ENCODE results near the gene ADH4. TPM values are rescaled to one million over a fixed set of nuclear protein-coding genes. Genes with fewer than 3 reads are reported as not detected.
"Not testable (repeated sequence)": the region's sequence is repeated elsewhere in the genome, so short reads cannot be mapped to it uniquely, and the experiment has no call there.

Gene ADH4
- polyA plus RNA-seq, 3 donors = 0.47 to 1.6 (median 1.2) TPM

DNA sequence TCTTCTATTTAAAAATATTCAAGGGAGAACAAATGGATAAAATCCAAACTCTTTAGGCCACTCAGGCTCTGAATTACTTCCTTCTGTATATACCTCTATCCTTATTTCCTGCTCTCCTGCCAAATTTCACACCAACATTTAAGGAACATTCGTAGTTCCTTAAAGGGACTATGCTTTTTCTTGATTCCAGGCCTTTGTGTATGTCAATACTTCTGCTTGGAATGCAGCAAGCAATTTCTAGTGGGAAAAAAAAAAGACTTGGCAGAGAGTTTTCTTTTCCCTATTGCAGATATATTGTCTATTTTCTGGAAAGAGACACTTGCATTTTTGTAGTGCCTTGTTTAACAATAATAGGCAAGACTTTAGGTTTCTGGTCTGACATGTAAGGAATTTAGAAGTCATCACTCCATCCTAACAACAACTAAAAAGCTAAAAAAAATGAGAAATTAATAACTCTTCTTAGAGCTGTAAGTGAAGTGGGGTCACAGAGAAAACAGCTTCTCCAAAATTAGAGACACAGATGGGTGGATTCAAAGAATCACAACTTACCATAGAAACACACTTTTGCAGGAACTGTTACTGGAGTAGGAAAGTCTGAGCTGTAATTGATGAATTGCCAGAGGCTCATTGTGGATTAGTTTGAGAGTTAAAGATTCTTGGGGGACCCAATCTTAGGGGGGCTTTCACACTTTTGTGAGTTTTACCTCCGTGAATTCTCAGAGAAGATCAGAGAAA lies 53.4 kb downstream of the ADH4 start:
- no peak for DNase-seq (ENCODE audit: extremely low read depth in 1 of 11, low read depth in 9 of 11, low spot score in 4 of 11)

GRCh38 chr4:99088481-99089365 lies 55.4 kb downstream of the ADH4 start, which contains the start of gene ADH5:
TSS of gene ADH5 (minus strand) at chr4:99088788. CDS start at chr4:99088700, 88 bp downstream.
- DNase-seq (ENCODE audit: extremely low read depth in 1 of 11, low read depth in 9 of 11, low spot score in 4 of 11) = peak; percentile 64 to 86 (median 80)

GRCh38 chr4:99088023-99088449 lies 56.1 kb downstream of the ADH4 start:
- DNase-seq (ENCODE audit: extremely low read depth in 1 of 11, low read depth in 9 of 11, low spot score in 4 of 11) = peak in 9 of 11 donors; percentile 22 to 58 (median 51)

DNA sequence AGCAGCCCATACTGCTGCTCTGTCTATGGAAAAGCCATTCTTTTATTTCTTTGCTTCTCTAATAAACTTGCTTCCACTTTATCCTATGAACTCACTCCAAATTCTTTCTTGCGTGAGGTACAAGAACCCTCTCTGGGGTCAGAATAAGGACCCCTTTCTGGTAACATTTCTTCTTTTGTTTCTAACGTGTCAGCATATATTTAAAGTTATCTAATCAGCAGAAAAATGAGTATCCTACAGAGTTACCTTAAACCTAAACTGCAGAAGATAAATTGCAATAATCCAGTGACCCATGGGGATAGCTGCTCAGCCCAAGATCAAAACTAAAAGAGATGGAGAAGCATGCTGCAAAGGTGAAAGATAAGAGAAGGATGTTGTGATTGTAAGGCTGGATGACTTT lies 59.5 kb downstream of the ADH4 start:
- no peak for DNase-seq (ENCODE audit: extremely low read depth in 1 of 11, low read depth in 9 of 11, low spot score in 4 of 11)

GRCh38 chr4:99082192-99082591 lies 61.9 kb downstream of the ADH4 start:
- DNase-seq (ENCODE audit: extremely low read depth in 1 of 11, low read depth in 9 of 11, low spot score in 4 of 11) = no peak

DNA sequence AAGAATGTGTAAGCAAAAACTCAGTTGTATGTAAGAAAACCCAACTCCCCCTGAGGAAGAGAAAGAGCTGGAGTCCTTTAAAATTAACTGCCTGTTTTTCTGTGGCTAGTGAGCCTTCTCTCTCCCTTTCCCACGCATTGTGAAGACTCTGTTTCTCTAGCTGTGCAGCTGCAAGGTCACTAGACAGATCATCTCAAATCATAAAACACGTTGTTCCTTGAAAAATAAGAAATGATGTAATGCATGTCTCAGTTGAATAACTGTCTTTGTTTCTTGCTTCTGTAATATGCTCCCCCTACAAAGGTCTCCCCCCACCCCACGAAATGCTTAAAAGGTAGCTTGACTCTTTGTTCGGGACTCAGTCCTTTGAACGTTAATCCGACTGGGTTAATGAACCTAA lies 63.2 kb downstream of the ADH4 start:
- not testable (repeated sequence) for DNase-seq (ENCODE audit: extremely low read depth in 1 of 11, low read depth in 9 of 11, low spot score in 4 of 11)

DNA sequence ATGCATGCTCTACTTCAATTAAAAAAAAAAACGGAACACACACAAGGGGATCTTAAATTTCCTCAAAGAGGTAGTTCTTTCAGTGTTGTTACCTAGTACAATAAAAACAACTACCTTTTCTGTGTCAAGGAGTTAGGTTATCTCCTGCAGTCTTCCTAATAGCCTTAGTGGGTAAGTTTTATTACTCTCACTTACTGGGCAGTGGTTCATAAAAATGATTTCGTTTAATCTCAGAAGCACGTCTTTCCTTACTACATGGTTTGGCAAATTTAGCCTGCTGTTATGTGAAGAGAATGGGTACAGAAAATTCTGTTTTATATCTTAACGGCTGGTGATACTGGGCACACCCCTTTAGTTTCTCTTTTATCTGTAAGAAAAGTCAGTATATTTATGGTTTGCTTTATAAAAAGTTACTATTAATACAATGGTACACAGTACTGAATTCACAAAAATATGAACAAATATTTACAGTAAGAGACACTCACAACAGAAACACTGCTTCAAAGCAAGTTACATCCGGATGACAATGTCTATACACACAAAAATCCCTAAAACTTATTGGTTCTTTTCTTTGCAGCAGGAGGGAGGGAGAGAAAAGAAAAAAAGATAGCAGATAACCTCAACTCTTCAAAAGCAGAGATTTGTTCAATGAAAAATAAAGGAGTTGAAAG lies 64.3 kb downstream of the ADH4 start:
- no peak for DNase-seq (ENCODE audit: extremely low read depth in 1 of 11, low read depth in 9 of 11, low spot score in 4 of 11)

DNA sequence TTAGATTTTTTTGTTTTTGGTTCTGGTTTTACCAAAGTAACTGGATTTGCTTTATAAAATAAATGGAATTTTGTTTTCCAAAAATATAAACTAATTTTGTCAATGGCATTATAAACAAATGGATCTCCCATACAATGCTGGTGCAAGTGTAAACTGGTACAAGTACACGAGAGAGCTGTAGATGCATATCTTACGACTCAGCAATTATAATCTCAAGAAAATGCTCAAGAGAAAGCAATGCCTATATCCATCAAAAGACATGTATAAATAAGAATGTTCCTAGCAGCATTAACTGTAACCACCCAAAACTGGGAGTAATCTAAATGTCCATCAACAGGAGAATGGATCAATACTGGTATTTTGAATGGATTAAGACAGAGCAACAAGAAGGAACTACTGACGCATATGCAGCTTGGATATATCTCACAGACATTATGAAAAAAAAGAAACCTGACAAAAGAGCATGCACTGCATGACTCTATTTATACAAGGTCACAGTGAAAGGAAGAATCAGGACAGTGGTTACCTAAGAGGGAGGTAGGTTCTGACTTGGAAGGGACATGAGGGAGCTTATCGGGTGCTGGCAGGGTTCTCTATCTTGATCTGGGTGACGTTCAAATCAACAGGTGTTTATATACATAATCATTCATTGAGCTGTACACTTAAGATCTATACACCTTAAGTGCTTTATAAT lies 65.0 kb downstream of the ADH4 start:
- no peak for DNase-seq (ENCODE audit: extremely low read depth in 1 of 11, low read depth in 9 of 11, low spot score in 4 of 11)

- no peak for DNase-seq (ENCODE audit: extremely low read depth in 1 of 11, low read depth in 9 of 11, low spot score in 4 of 11)
Observed at GRCh38 chr4:99078336-99078735, 65.8 kb downstream of the ADH4 start.

DNA sequence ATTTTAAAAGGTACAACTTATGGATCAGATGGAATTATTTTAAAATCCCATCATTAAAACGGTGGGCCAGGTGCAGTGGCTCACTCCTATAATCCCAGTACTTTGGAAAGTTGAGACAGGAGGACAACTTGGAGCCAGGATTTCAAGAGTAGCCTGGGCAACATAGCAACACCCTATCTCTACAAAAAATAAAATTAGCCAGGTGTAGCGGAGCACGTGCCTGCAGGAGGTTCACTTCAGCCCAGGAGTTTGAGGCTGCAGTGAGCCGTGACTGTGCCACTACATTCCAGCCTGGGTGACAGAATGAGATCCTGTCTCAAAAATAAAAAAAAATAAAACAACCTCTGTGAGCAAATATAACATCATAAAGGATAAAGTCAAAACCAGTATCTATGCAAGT lies 66.9 kb downstream of the ADH4 start:
- no peak for DNase-seq (ENCODE audit: extremely low read depth in 1 of 11, low read depth in 9 of 11, low spot score in 4 of 11)

DNA sequence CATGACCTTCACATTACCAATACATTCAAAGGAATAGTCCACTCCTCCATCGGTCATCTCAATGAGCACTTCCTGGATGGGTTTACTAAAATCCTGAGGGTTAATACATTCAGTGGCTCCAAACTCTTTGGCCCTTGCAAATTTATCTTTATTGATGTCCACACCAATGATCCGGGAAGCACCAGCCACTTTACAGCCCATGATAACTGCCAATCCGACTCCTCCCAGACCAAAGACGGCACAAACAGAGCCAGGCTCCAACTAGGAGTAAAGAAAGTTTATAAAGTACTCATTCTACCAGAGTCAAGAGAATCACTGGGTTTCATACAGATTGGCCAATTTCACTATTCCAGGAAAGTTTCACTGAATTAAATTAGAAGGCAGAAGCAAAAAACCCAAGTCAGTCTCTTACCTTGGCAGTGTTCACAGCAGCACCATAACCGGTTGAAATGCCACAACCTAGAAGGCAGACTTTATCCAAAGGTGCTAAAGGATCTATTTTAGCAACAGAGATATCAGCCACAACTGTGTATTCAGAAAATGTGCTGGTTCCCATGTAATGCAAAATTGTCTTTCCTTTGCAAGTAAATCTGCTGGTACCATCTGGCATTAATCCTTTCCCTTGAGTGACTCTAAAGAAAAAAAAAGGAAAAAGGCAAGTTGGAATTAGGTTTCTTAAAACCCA lies 67.7 kb downstream of the ADH4 start:
- DNase-seq (ENCODE audit: extremely low read depth in 1 of 11, low read depth in 9 of 11, low spot score in 4 of 11) = no peak

- DNase-seq (ENCODE audit: extremely low read depth in 1 of 11, low read depth in 9 of 11, low spot score in 4 of 11) = no peak
Observed at GRCh38 chr4:99074816-99075215, 69.3 kb downstream of the ADH4 start.

Other genes starting within 250 kb of the ADH4 start
- gene EIF4E, start 215.2 kb downstream of the ADH4 start, polyA plus RNA-seq (ENCODE audit: insufficient read length in 3 of 3) = 100 to 1,000 TPM; 119 to 140 (median 120) TPM
- gene METAP1, start 148.6 kb downstream of the ADH4 start, polyA plus RNA-seq (ENCODE audit: insufficient read length in 3 of 3) = 10 to 100 TPM; 62.3 to 84.1 (median 70.4) TPM
- gene ADH5, start 55.5 kb downstream of the ADH4 start, polyA plus RNA-seq (ENCODE audit: insufficient read length in 3 of 3) = 100 to 1,000 TPM; 234 to 289 (median 253) TPM
- gene ADH6, start 74.9 kb upstream of the ADH4 start, polyA plus RNA-seq (ENCODE audit: insufficient read length in 3 of 3) = 10 to 100 TPM; 27.1 to 33.1 (median 32.4) TPM
- gene ADH1A, start 146.7 kb upstream of the ADH4 start, polyA plus RNA-seq (ENCODE audit: insufficient read length in 3 of 3) = 1 to 10 TPM in 2 of 3 donors, under 1 TPM in 1; 0.42 to 1.8 (median 1.2) TPM
- 10 to 100 TPM; 20.8 to 25.3 (median 25.0) TPM for gene ADH1B, start 177.1 kb upstream of the ADH4 start, polyA plus RNA-seq (ENCODE audit: insufficient read length in 3 of 3)
- 100 to 1,000 TPM in 2 of 3 donors, 10 to 100 TPM in 1; 84.3 to 121 (median 104) TPM for gene ADH1C, start 208.4 kb upstream of the ADH4 start, polyA plus RNA-seq (ENCODE audit: insufficient read length in 3 of 3)

Data from renal cortex interstitium (tissue), 11 donors.